ENCODE measurements around the gene CES2.

DNA sequence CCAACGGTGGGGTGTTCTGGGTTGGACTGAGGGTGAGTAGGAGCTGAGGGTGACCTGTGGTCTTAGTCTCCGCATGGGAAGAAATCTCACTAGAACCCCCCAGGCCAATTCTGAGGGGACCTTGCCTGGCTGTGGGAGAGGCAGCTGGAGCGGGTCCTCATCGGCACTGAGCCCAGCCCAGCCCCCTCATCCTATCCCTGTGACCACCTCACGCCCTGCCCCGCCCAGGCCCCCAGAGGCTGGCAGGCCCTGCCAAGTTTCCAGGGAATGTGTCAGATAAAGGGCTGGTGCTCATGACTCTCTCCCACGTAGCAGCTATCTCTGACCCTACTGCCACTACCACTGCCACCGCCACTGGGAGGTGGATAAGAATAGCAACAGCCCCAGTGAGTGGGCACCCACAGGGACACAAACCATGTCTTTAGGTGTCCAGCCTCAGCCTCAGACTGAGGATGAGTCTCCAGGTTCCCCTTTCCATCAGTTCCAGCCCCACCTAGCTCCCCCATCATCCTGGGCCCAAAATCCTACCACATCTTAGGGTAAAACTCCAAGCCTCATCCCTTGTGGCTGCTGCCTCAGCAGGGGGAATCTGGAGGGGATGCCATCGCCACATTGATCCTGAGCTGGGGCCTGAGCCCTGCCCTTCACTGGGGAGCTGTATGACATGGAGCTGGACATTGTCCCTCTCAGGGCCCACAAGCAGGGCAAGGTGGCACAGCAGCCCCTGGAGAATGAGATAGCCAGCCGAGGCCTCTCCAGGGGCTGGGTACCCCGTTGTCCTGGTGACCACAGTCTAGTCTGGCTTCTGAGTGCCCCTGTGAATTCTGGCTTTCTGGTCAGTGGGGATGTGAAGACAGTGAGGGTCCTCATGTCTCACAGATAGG, 31.5 kb upstream of the CES2 start:
- TF ChIP-seq POLR2AphosphoS5 (IDR thresholded peaks at IDR 0.05; ENCODE audit: low read depth, low read length) (no peak), NFIC (IDR thresholded peaks at IDR 0.05; ENCODE audit: borderline replicate concordance) (no peak), TCF12 (IDR thresholded peaks at IDR 0.05) (no peak), TAF1 (IDR thresholded peaks at IDR 0.05; ENCODE audit: borderline replicate concordance, low read depth, low read length) (no peak)

Measured in SK-N-SH (cell line).